Measurements from ENCODE around the gene YJEFN3.

YJEFN3 gene

DNA sequence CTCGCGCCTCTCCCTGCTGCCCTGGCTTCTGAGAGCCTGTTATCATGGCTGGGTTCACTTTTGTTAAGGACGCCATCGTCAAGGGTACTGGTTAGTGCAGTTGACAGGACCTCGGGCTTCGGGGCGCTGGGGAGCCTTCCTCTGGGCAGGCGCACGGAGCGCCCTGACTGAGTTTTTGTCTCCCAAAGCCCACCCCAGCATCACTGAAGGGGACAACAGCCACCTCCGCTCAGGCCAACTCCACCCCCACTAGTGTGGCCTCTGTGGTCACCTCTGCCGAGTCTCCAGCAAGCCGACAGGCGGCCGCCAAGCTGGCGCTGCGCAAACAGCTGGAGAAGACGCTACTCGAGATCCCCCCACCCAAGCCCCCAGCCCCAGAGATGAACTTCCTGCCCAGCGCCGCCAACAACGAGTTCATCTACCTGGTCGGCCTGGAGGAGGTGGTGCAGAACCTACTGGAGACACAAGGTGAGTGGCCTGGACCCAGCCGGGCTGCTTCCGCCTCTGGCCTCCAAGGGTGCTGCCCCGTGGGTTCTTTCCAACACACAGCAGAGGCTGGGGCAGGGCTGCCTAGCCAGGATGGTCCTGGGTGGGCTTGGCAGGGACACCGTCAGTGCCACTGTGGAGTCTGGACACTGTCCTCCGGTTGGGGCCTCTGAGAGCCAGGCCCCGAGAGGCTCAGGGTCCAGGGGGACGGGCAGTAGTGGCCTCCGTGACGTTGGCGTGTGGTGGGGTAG lies 30.3 kb upstream of the YJEFN3 start:
- DNase-seq: no peak

DNA sequence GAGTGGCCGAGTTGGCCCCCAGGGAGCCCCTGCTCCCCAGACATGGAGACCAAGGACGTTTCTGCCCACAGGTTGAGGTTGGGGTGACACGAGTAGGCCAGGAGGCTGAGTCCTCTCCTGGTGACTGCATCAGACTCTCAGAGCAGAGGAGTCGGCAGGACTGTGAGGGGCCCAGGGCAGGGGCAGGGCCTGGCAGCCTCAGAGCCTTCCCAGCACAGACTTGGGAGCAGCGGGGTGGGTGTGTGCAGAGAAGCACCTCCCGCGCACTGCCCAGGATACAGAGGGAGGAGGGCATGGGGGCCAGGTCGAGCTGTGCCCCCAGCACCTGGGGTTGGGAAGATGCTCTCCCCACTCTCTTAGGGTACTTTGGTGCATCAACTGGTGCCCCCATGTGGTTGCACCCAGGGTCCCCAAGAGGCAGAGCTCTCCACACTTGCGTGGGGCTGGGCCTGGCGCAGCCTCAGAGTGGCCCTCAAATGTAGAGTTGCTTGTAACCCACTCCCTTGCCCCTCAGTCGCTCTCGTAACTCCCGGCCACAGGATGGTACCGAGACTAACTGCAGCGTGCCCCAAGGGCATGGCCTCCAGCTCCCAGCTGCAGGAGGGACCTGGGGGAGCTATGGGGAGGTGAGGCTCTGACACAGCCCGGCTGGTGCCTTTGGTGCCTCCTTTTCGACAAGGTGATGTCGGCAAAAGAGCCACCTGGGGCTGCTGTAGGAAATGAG lies 29.3 kb upstream of the YJEFN3 start:
- no peak for DNase-seq

DNA sequence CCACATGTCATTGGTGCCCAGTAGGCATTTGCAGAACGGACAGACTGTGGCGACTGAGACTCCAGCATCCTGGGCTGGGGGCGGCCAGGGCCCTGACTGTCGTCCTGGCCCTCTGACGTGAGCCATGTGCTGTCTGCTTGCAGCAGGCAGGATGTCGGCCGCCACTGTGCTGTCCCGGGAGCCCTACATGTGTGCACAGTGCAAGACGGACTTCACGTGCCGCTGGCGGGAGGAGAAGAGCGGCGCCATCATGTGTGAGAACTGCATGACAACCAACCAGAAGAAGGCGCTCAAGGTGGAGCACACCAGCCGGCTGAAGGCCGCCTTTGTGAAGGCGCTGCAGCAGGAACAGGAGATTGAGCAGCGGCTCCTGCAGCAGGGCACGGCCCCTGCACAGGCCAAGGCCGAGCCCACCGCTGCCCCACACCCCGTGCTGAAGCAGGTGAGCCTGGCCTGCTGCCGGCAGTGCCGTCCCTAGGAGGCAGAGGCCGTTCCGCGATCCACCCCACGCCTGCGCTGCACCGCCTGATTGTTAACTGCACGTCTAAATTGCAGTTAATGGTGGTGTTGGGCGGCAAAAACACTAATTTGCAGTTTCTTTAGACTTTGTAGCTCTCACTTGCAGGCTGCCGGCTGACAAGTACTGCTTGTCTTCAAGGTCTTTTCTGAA lies 27.6 kb upstream of the YJEFN3 start:
- DNase-seq: no peak

DNA sequence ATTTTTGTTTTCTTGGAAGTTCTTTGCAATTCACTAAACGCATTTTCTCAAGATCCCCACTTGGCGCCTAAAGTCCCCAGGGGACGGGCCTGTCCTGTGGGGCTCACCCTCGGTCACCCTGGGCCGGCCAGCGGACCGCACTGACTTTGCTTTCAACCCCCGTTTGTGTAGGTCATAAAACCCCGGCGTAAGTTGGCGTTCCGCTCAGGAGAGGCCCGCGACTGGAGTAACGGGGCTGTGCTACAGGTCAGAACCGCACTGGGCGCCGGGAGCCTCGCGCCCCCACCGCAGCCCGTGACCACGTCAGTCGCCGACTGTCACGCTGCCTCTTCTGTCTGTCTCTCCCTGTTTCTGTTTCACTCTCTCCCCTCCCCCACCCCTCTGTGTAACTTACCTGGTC lies 26.9 kb upstream of the YJEFN3 start:
- DNase-seq: no peak

GRCh38 chr19:19502281-19502680 lies 26.4 kb upstream of the YJEFN3 start:
- no peak for DNase-seq

GRCh38 chr19:19502808-19503602 lies 25.7 kb upstream of the YJEFN3 start:
- no peak for DNase-seq

DNA sequence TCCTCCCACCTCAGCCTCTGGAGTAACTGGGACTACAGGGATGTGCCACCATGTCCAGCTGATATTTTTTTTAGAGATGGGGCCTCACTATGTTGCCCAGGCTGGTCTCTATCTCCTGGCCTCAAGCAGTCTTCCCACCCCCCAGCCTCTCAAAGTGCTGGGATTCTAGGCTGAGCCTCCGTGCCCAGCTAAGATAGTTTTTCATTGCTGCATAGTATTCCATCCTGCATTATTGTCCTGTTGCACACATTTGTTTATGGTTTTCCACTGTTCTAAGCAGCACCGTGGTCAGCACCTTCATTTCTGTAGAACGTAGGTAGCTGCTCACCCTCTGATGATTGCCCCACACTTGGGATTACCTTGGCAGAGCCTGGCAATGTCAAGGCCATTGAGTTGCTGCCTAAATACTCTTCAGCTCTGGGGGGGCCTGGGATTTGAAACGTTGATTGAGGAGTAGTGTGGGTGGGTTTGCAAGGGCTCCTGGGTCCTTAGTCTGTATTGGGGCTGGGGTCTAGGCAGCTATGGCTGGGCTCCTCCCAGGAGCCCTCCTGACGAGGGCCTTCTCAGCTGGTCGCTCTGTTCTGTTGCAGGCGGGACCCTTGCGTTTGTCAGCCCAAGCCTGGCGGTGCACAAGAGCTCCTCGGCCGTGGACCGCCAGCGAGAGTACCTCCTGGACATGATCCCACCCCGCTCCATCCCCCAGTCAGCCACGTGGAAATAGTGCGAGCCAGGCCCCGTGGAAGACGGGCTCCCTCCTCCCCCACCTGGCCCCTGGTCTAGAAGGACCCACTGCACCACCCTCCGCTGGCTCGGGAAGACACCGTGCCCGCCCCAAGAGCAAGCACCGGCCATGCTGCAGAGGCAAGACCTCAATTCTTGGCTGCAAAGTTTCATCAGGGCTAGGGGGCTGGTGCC lies 23.7 kb upstream of the YJEFN3 start:
- no peak for DNase-seq

- DNase-seq: no peak
Observed at GRCh38 chr19:19505669-19506326, 22.9 kb upstream of the YJEFN3 start.

GRCh38 chr19:19506592-19506991 lies 22.1 kb upstream of the YJEFN3 start:
- no peak for DNase-seq

DNA sequence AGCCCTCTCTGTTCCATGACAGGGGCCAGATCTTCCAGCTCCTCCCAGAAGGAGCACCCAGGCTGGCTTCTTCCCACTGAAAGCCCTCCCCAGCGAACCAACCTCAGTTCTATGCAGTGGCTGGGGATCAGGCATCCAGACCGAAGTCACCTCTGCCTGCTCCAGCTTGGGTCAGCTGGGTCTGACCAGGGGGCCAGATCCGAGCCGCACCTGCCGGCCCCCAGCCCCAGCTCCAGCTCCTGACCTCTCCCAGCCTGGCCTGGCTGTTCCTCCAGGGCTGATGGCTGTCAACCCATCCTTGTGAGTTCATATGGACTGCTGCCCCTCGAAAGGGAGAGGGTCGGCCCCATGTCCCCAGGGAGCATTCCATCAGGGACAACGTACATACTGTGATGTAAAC lies 21.4 kb upstream of the YJEFN3 start:
- DNase-seq: no peak

GRCh38 chr19:19508217-19508616 lies 20.5 kb upstream of the YJEFN3 start:
- DNase-seq: no peak

DNA sequence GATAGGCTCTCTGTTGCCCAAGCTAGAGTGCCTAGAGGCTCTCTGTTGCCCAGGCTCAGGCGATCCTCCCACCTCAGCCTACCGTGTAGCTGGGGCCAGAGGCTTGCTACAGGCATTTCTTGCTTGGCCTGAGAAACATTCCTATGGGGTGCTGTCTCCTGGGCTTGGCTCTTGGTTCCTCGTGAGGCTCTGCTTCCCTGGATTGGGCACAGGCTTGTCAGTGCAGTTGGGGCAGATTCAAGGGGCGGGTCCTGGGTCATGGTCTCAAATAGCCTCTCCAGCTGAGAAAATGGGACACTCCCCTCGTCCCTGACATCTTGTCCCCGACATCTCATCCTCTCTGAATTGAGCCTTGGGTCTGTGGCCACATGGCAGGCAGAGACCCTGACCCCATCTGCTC lies 18.3 kb upstream of the YJEFN3 start:
- no peak for DNase-seq

DNA sequence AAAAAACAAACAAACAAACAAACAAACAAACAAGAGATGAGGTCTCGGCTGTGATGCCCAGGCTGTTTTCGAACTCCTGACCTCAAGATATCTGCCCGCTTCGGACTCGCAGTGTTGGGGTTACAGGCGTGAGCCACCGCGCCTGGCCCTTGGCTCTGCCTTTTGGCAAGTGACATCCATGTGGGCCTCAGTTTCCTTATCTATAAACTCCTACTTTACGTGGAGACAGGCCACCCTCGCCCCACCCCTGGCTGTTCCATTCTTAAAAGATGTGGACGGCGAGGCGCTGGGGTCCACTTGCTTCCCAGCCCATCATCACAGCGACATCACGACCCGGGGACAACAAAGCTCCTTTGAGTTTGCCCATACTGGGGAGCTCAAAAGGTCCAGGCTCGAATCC lies 15.0 kb upstream of the YJEFN3 start:
- DNase-seq: no peak

GRCh38 chr19:19514215-19514657 lies 14.5 kb upstream of the YJEFN3 start:
- DNase-seq: no peak

DNA sequence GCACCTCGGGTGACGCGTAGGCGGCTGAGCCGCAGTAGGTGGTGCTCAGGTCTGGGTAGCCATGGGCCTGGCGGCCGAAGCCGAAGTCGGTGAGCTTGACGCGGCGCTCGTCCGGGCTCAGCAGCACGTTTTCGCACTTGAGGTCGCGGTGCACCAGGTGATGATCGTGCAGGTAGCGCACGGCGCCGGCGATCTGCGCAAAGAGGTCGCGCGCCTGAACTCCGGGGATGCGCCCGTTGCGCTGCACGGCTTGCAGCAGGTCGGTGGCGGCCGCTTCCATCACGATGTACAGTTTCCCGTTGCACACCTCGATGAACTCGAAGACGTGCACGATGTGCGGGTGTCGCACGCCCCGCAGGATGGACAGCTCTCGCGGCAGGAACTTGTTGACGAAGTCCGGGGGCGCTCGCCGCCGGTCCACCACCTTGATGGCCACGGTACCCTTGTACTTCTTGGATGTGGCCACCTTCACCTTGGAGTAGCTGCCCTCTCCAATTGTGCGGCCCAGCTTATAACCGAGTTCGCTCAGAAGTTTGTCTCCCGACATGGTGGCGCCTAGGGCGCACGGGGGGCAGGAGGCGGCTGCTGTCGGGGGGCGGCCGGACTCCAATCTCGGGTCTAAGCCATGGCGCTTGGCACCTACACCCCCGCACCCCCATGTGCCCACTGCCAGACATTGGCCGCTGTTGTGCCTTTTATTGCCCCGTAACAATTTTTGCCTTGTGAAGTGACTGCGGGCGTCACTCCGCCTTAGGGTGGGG lies 13.7 kb upstream of the YJEFN3 start, which contains the start of gene TSSK6:
TSSK6 (minus strand) TSS at position 668 of the 761 bp plus-strand sequence; CDS start at position 547, 121 bp downstream.
- no peak for DNase-seq

DNA sequence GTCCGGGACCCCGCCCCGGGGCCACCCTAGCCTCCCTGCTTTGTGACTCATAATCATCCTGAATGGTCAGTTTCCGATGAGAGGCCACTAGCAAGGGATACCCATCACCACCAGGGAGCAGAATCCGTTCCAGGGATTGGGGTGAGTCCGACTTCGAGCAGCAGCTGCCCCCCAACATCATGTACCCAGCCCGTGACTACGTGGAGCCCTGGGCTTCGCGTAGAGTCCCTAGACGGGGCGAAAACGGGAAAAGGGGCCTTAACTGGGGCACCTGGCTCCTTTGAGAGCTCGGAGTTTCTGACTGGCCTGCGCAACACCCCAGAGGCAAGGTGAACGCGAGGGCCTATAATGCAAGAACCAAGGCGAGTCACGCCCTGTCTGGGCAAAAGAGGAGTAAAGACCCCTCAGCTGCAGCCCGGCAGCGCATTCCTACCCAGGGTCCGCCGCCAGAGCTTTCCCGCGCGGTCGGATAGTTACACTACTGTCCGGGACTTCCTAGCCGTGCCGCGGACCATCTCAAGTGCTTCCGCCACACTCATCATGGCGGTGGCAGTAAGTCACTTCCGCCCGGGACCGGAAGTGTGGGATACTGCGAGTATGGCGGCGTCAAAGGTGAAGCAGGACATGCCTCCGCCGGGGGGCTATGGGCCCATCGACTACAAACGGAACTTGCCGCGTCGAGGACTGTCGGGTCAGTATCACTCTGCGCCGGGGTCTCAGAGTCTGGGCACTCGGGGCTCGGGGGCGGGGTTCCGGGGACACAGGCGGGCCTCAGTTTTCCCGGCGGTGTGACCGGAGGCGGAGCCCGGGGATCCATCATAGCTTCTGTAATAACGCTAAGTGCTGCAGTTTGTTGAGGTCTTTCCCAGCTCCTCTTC lies 12.8 kb upstream of the YJEFN3 start, which contains the start of gene NDUFA13:
NDUFA13 (plus strand) TSS at position 584 of the 878 bp plus-strand sequence; CDS start at position 598, 14 bp downstream.
- DNase-seq: peak; percentile 90

DNA sequence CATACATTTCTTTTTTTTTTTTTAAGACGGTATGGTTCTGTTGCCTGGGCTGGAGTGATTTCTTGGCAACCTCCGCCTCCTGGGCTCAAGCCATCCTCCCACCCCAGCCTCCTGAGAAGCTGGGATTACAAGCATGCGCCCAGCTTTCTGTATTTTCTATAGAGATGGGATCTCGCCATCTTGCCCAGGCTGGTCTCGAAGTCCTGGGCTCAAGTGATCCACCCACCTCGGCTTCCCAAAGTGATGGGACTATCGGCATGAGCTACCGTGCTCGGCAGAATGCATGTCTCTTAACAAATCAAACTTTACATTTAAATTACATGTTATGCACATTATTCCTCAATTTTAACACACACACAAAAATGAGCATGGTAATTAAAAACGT lies 11.5 kb upstream of the YJEFN3 start:
- DNase-seq: no peak

DNA sequence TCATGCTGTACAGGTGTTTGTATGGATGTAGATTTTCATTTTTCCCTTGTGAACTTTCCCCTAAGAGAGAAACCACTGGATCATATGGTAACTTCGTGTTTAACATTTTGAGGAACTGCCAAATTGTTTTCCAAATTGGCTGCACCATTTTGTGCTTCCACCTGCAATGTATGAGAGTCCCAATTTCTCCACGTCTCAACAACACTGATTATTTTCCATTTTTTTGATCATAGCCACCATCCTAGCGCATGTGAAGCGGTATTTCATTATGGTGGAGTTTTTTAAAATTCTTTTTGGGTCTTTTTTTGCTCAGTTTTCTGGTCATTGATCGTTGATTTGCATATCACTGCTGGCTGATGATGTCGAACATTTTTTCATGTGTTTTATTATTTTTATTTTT lies 7.7 kb upstream of the YJEFN3 start:
- no peak for DNase-seq

DNA sequence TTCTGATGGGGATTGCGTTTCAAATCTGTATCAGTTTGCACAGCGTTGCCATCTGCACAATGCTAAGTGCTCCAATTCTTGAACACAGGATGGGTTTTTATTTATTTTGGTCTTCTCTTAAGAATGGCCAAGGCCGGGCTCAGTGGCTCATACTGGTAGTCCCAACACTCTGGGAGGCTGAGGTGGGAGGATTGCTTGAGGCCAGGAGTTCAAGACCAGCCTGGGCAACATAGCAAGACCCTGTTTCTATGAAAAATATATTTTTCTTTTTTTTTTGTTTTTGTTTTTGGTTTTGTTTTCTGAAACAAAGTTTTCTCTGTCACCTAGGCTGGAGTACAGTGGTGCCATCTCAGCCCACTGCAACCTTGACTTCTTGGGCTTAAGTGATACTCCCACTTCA lies 5.5 kb upstream of the YJEFN3 start:
- no peak for DNase-seq

Measured in T-helper 9 cell (primary cell).